ENCODE results near the gene FUS. TPM values are rescaled to one million over a fixed set of nuclear protein-coding genes. Genes with fewer than 3 reads are reported as not detected.

Gene FUS
- total and polyA plus RNA-seq, 2 of the 13 experiments (the other 11 are each of a cell fraction or from before 2014, with no cell fraction given): 68.1 to 168 TPM

- H2AFZ ChIP-seq (ENCODE audit: low read length): no peak overlapping the region
- POLR2A ChIA-PET: interaction anchor here (0.8 to 1.4 kb wide), 2 partner anchors 10 to 19 kb away, joined by 3 read pairs; no protein-coding TSS in a partner anchor
- H3K36me3 ChIP-seq (replicated peaks in 1 of 2; ENCODE audit: control insufficient read depth in 1 of 2, insufficient read depth in 2 of 2, low read length in 2 of 2): peaks cover 62 to 98% of the 10 kb centered on the region in 2 experiments
- H3K4me1 ChIP-seq (ENCODE audit: insufficient read depth, low read length): peaks cover 40% of the 10 kb centered on the region
- peaks cover 36% of the 10 kb centered on the region for H3K79me2 ChIP-seq (ENCODE audit: insufficient read depth, low read length)
- ATAC-seq (no peak), DNase-seq (ENCODE audit: low spot score) (no peak), FAIRE-seq (no peak)
- CTCF ChIA-PET (ENCODE audit: low intra/inter-chr PET ratio, low total read pairs): no interaction called here
- H3K9me3 ChIP-seq (ENCODE audit: low read length): no peaks in the 10 kb centered on the region
- 97% methylated on average over 8 of the region's 8 CpGs for WGBS (ENCODE audit: low lambda C conversion rate)
- peaks cover 87% of the 10 kb centered on the region for H4K20me1 ChIP-seq (ENCODE audit: insufficient read depth, low read length)
- in situ Hi-C loops (cut with HindIII; ENCODE audit: extremely low pct_ligation_motif_present, low pct_unique_long_range_greater_than_20kb) (no loop called here), intact Hi-C loops (cut with micrococcal nuclease; ENCODE audit: unreplicated experiment) (no loop called here)
- H3K4me2 ChIP-seq (ENCODE audit: low read depth, low read length): no peak overlapping the region
- no peak overlapping the region for H3K9ac ChIP-seq (ENCODE audit: insufficient read depth, low read depth, low read length)
- no peaks in the 10 kb centered on the region for H3K27me3 ChIP-seq (ENCODE audit: control insufficient read depth in 1 of 2, insufficient read depth in 2 of 2, low read length in 2 of 2)
- no peak overlapping the region for H3K4me3 ChIP-seq (replicated peaks in 1 of 3; ENCODE audit: insufficient read depth in 1 of 3, low read depth in 2 of 3, low read length in 3 of 3)
- BruUV-seq (replicated peaks): no TSS peak
- H3K27ac ChIP-seq (ENCODE audit: extremely low read length, insufficient read depth, low read length): no peak overlapping the region
- no peak for TF ChIP-seq IKZF5 (CRISPR knock-in tag; IDR thresholded peaks at IDR 0.05)
- TF ChIP-seq AGO2 (optimal IDR thresholded peaks at IDR 0.05; ENCODE audit: low read depth, low read length): peak; percentile 3
- TF ChIP-seq RAD21 (CRISPR knock-in tag; IDR thresholded peaks at IDR 0.05): 0 out of 2 replicates have a peak, but pooled peaks have one; percentile 8
- TF ChIP-seq TCF7L2 (IDR thresholded peaks at IDR 0.05; ENCODE audit: low read depth, low read length): no peak
- TF ChIP-seq DMTF1 (CRISPR knock-in tag; IDR thresholded peaks at IDR 0.05): no peak
- peak; percentile 10; the same call in 1 of the 2 replicates for TF ChIP-seq SMC3 (IDR thresholded peaks at IDR 0.05; ENCODE audit: low read length)
- no peak for TF ChIP-seq SKI (IDR thresholded peaks at IDR 0.05; ENCODE audit: partially characterized antibody)
- no peak for TF ChIP-seq ZNF616 (CRISPR knock-in tag; IDR thresholded peaks at IDR 0.05; ENCODE audit: low read depth)
- TF ChIP-seq LBX2 (CRISPR knock-in tag; IDR thresholded peaks at IDR 0.05; ENCODE audit: borderline replicate concordance): no peak
- no peak for TF ChIP-seq ZNF10 (CRISPR knock-in tag; IDR thresholded peaks at IDR 0.05; ENCODE audit: borderline replicate concordance, low read depth)
- TF ChIP-seq CSRNP2 (CRISPR knock-in tag; conservative IDR thresholded peaks at IDR 0.05; ENCODE audit: low read depth): no peak
- no peak for TF ChIP-seq CHD2 (IDR thresholded peaks at IDR 0.05; ENCODE audit: low read depth, low read length)
- TF ChIP-seq ZKSCAN8 (CRISPR knock-in tag; IDR thresholded peaks at IDR 0.05; ENCODE audit: borderline replicate concordance): no peak
- peak; percentile 78 for TF ChIP-seq RBM22 (optimal IDR thresholded peaks at IDR 0.05; ENCODE audit: low read length)
- TF ChIP-seq ZNF691 (CRISPR knock-in tag; IDR thresholded peaks at IDR 0.05; ENCODE audit: borderline replicate concordance, low read depth): no peak
- TF ChIP-seq PAX8 (CRISPR knock-in tag; IDR thresholded peaks at IDR 0.05; ENCODE audit: borderline replicate concordance): no peak
Measured at GRCh38 chr16:31187808-31188189, 7.9 kb downstream of the FUS start.

All from HepG2 (cell line).